GM12873 (cell line): ENCODE measurements around the gene FTO.
A peak's percentile ranks its signal among the peaks of the same experiment; 100 is the strongest.

ENCODE experiments used
- TF ChIP-seq, protein P1 (sequence below): IDR thresholded peaks from 2 replicates; pipeline ENCODE4 v1.5.1; 2012; ENCODE audit warnings: low read depth, mild to moderate bottlenecking, moderate library complexity, low read length, control low read depth; ENCODE audit not compliant: insufficient read depth; ENCODE audit errors: missing control alignments

The FTO gene

GRCh38 chr16:53944025-53944424 lies 240.1 kb downstream of the FTO start:
- TF ChIP-seq, protein P1, sequence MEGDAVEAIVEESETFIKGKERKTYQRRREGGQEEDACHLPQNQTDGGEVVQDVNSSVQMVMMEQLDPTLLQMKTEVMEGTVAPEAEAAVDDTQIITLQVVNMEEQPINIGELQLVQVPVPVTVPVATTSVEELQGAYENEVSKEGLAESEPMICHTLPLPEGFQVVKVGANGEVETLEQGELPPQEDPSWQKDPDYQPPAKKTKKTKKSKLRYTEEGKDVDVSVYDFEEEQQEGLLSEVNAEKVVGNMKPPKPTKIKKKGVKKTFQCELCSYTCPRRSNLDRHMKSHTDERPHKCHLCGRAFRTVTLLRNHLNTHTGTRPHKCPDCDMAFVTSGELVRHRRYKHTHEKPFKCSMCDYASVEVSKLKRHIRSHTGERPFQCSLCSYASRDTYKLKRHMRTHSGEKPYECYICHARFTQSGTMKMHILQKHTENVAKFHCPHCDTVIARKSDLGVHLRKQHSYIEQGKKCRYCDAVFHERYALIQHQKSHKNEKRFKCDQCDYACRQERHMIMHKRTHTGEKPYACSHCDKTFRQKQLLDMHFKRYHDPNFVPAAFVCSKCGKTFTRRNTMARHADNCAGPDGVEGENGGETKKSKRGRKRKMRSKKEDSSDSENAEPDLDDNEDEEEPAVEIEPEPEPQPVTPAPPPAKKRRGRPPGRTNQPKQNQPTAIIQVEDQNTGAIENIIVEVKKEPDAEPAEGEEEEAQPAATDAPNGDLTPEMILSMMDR = no peak

GRCh38 chr16:53945996-53946395 lies 242.0 kb downstream of the FTO start:
- TF ChIP-seq, protein P1 = peak; percentile 73

- TF ChIP-seq, protein P1 = no peak
Measured at GRCh38 chr16:53946746-53947386, 242.9 kb downstream of the FTO start.

- TF ChIP-seq, protein P1 = no peak
Measured at GRCh38 chr16:53947642-53948041, 243.7 kb downstream of the FTO start.

- TF ChIP-seq, protein P1 = no peak
Measured at GRCh38 chr16:53948326-53948725, 244.4 kb downstream of the FTO start.

GRCh38 chr16:53948734-53949430 lies 244.9 kb downstream of the FTO start:
- TF ChIP-seq, protein P1 = no peak

DNA sequence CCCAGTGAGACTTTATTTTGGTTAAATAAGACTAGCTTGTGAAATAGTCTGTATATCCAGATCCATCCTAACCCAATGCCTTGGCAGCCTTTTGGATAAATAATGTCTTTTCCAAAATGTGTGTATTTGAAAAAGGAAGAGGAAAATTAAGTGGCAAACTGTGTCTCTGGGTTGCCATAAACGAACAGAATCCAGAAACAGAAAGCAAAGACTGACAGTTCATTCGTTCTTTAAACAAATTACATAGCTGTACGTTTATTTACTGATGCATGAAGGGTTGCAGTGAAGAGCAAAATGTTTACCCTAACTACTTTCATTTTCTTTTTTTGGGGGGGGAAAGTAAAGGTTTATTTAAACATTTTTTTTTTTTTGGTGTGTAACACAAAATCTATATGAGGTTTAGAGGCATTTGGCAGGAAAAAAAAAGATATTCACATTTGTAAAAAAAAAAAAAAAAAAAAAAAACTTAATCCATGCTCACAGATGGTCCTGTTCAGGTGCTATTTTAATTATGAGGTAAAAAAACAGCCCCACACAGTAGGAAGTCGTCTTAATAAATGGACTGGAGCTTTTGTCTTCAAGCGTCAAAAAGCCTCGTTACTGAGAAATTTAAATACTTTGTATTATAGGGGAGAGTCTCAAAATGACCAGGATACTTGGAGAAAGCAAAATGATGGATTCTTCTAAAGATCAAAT lies 245.9 kb downstream of the FTO start:
- TF ChIP-seq, protein P1 = no peak
